Fibroblast of upper back skin (primary cell): ENCODE data around the gene HDAC8.

Experiments used
- DNase-seq: peaks from one replicate; pipeline ENCODE4 v3.0.0-alpha.2; 2013

The HDAC8 gene

GRCh38 chrX:72313707-72314641 lies 258.7 kb downstream of the HDAC8 start:
- DNase-seq: no peak

GRCh38 chrX:72312311-72312940 lies 260.2 kb downstream of the HDAC8 start:
- no peak for DNase-seq

GRCh38 chrX:72309297-72310071 lies 263.2 kb downstream of the HDAC8 start:
- no peak for DNase-seq

- DNase-seq: peak; percentile 60
These were observed 263.9 kb downstream of the HDAC8 start for GRCh38 chrX:72308566-72309296.

- no peak for DNase-seq
These were observed 264.5 kb downstream of the HDAC8 start for GRCh38 chrX:72308209-72308565.

GRCh38 chrX:72307646-72308051 lies 265.0 kb downstream of the HDAC8 start:
- DNase-seq: no peak

GRCh38 chrX:72306851-72307645 lies 265.6 kb downstream of the HDAC8 start:
- DNase-seq: peak; percentile 43

- no peak for DNase-seq
These were observed 266.4 kb downstream of the HDAC8 start for GRCh38 chrX:72306085-72306801.

GRCh38 chrX:72305286-72306084 lies 267.2 kb downstream of the HDAC8 start, which contains the start of gene CITED1:
TSS of gene CITED1 (minus strand) at chrX:72305914. CDS start at chrX:72302869, 3,045 bp downstream.
- DNase-seq: no peak

GRCh38 chrX:72304877-72305276 lies 267.8 kb downstream of the HDAC8 start:
- no peak for DNase-seq

GRCh38 chrX:72301781-72302180 lies 270.9 kb downstream of the HDAC8 start:
- no peak for DNase-seq

GRCh38 chrX:72299891-72300630 lies 272.6 kb downstream of the HDAC8 start:
- no peak for DNase-seq

GRCh38 chrX:72297953-72298730 lies 274.5 kb downstream of the HDAC8 start:
- DNase-seq: peak; percentile 13

GRCh38 chrX:72296991-72297390 lies 275.7 kb downstream of the HDAC8 start:
- DNase-seq: no peak

GRCh38 chrX:72295745-72296144 lies 276.9 kb downstream of the HDAC8 start:
- DNase-seq: no peak

GRCh38 chrX:72294497-72294896 lies 278.1 kb downstream of the HDAC8 start:
- no peak for DNase-seq

GRCh38 chrX:72282302-72282701 lies 290.3 kb downstream of the HDAC8 start:
- no peak for DNase-seq

- DNase-seq: no peak
These were observed 292.3 kb downstream of the HDAC8 start for GRCh38 chrX:72280321-72280845.
